Measurements from ENCODE around the gene MUL1.

MUL1 gene

DNA sequence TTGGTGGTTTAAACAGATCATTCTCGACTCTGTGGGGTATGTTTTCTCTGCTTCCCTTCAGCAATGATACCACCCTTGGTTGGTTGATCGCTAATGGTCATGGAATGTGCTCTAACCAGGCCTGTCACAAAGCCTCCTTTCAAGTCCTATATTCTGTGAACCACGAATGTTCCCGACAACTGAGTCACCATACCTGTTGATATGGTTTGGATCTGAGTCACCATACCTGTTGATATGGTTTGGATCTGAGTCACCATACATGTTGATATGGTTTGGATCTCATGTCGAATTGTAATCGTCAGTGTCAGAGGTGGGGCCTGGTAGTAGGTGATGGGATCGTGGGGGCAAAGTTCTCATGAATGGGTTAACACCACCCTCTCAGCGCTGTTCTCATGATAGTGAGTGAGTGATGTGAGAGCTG, 11.7 kb downstream of the MUL1 start:
- Histone ChIP-seq H3K27me3 (replicated peaks; ENCODE audit: control insufficient read depth, insufficient read depth, low read length, poor library complexity, severe bottlenecking) (no peaks in the 10 kb centered on the region), H3K36me3 (ENCODE audit: control insufficient read depth, insufficient read depth, low read length) (peaks cover 34% of the 10 kb centered on the region), H3K4me3 (ENCODE audit: insufficient read depth, low read depth, low read length, poor library complexity, severe bottlenecking) (no peak overlapping the region), H3K27ac (ENCODE audit: insufficient read depth, low read length, poor library complexity, severe bottlenecking) (no peak overlapping the region), H3K9me3 (ENCODE audit: control insufficient read depth, low read length) (no peaks in the 10 kb centered on the region), H3K4me1 (ENCODE audit: control insufficient read depth, insufficient read depth, low read length, poor library complexity, severe bottlenecking) (peaks cover 6% of the 10 kb centered on the region)
- no peak for DNase-seq

DNA sequence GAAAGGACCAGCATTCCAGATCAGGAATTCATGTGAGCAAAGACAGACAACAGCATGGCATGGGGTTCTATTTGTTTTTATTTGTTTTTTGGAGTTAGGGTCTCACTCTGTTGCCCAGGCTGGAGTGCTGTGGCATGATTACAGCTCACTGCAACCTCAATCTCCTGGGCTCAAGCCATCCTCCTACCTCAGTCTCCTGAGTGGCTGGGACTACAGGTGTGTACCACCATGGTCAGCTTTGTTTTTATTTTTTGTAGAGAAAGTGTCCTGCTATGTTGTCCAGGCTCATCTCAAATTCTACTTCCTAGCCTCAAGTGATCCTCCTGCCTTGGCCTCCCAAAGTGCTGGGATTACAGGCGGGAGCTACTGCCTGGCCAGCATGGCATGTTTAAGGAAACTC, 12.3 kb downstream of the MUL1 start:
- Histone ChIP-seq H3K27me3 (replicated peaks; ENCODE audit: control insufficient read depth, insufficient read depth, low read length, poor library complexity, severe bottlenecking) (no peaks in the 10 kb centered on the region), H3K9me3 (ENCODE audit: control insufficient read depth, low read length) (no peaks in the 10 kb centered on the region), H3K27ac (ENCODE audit: insufficient read depth, low read length, poor library complexity, severe bottlenecking) (no peak overlapping the region), H3K4me3 (ENCODE audit: insufficient read depth, low read depth, low read length, poor library complexity, severe bottlenecking) (no peak overlapping the region), H3K36me3 (ENCODE audit: control insufficient read depth, insufficient read depth, low read length) (peaks cover 28% of the 10 kb centered on the region), H3K4me1 (ENCODE audit: control insufficient read depth, insufficient read depth, low read length, poor library complexity, severe bottlenecking) (peaks cover 6% of the 10 kb centered on the region)
- no peak for DNase-seq

DNA sequence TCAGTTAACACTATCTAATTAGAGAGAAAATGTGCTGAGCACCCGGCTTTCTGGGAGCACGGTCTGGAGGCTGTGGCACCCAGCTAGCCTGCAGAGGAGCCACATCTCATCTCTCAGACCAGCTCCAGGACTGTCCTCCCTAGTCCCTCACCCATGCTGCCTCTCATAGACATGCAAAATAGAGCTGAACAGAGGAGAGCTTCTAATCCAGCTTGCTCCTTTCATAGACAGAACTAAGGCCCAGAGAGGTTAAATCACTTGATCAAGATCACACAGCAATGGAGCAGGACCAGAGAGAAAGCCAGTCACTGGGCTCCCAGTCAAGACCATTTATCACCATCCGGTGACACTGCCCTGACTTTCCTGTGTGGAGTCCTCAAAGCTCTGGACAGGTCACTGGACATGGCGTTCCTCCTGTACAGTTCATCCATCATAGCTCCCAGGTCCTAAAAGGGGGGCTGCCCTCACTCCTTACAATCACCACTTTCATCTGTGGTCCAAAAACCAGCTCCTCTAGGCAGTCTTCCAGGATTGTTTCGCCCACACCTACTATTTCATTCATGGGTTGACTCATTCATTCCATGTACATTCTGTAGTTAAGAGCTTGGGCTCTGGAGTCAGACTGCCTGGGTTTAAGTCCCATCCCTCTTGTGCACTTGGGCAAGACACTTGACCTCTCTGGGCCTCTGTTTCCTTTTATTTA, 13.2 kb downstream of the MUL1 start:
- no peak for DNase-seq
- no peak overlapping the region for H3K27ac ChIP-seq (ENCODE audit: insufficient read depth, low read length, poor library complexity, severe bottlenecking)

DNA sequence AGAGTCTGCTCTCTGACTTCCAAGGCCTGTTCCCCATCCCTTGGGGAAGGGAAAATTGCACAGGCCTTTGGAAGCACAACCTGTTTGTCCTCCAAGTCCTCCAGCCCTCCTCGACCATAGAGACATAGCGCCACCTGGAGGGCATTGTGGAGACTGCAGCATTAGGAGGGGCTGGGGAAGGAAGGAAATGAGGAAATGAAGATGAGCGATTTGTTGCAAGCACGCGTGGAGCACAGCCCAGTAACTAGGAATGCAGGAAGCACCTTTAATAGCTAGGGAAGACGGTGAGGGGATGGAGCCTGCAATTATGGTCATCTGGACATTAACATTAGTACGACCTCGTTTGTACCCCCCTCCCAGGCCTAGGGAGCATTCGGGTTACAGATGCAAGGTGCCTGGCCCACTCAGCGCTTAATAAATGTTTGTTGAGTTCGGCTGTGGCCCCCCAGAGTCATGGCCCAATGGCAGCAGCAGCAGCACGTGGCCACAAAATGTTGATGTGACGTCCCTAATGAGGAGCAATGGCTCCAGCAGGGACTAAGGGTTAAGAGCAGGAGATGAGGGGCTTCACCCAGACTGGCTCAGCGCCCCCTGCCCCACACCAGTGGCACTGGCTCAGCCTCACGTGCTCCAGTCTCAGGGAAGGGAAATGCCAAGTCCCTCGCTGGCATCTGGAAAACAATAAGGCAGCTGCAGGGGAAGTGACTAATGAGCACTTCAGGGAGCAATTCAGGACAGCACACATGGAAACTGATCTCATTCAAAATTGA, 13.9 kb downstream of the MUL1 start:
- Histone ChIP-seq H3K4me3 (ENCODE audit: insufficient read depth, low read depth, low read length, poor library complexity, severe bottlenecking) (no peak overlapping the region), H3K9me3 (ENCODE audit: control insufficient read depth, low read length) (no peaks in the 10 kb centered on the region), H3K36me3 (ENCODE audit: control insufficient read depth, insufficient read depth, low read length) (peaks cover 11% of the 10 kb centered on the region), H3K4me1 (ENCODE audit: control insufficient read depth, insufficient read depth, low read length, poor library complexity, severe bottlenecking) (peaks cover 6% of the 10 kb centered on the region), H3K27ac (ENCODE audit: insufficient read depth, low read length, poor library complexity, severe bottlenecking) (no peak overlapping the region), H3K27me3 (replicated peaks; ENCODE audit: control insufficient read depth, insufficient read depth, low read length, poor library complexity, severe bottlenecking) (no peaks in the 10 kb centered on the region)
- peak; percentile 61 to 72 (median 61) for DNase-seq

More for the DNA sequence above, 13.2 kb downstream of the MUL1 start:
- Histone ChIP-seq H3K4me3 (ENCODE audit: insufficient read depth, low read depth, low read length, poor library complexity, severe bottlenecking) (no peak overlapping the region), H3K27me3 (replicated peaks; ENCODE audit: control insufficient read depth, insufficient read depth, low read length, poor library complexity, severe bottlenecking) (no peaks in the 10 kb centered on the region), H3K9me3 (ENCODE audit: control insufficient read depth, low read length) (no peaks in the 10 kb centered on the region), H3K4me1 (ENCODE audit: control insufficient read depth, insufficient read depth, low read length, poor library complexity, severe bottlenecking) (peaks cover 6% of the 10 kb centered on the region), H3K36me3 (ENCODE audit: control insufficient read depth, insufficient read depth, low read length) (peaks cover 19% of the 10 kb centered on the region)

DNA sequence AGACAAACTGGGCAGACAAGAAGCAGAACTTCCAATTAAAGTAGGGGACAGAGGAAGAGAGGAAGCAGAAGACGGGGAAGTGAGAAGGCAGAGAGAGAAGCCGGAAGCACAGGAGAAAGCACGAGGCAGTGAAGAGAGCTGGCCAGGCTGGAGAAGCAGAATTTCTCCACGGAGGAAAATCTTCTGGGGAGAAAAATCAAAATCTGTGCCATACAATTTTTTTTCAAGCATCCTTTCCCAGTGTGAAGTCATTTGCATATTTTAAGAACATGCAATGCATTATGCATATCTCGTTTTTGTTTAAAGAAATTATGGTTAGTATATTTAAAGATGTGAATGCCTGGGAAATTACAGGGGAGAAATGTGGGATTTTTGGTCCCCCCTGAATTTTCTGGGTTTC, 14.6 kb downstream of the MUL1 start:
- no peaks in the 10 kb centered on the region for H3K9me3 ChIP-seq (ENCODE audit: control insufficient read depth, low read length)

DNA sequence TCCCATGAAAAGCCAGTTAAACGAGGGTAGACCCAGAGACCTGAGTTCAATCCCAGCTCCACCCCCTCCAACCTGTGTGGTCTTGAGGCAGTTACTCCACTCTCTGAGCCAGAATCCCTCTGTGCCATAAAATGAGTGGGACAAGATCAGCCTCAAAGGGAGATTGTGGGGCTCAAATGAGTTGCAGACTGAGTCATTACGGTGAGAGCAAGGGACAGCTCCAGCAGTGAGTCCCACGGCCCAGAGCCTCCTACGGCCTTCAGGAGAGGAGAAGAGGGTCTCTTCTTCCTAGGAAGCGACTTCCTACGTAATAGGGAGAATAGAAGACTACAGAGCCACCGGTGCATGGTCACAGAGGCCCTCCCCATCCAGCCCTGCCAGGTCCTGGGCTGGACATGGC, 15.2 kb downstream of the MUL1 start:
- H3K4me3 ChIP-seq (ENCODE audit: insufficient read depth, low read depth, low read length, poor library complexity, severe bottlenecking): no peak overlapping the region
- H3K4me1 ChIP-seq (ENCODE audit: control insufficient read depth, insufficient read depth, low read length, poor library complexity, severe bottlenecking): peaks cover 6% of the 10 kb centered on the region
- H3K9me3 ChIP-seq (ENCODE audit: control insufficient read depth, low read length): no peaks in the 10 kb centered on the region
- H3K27me3 ChIP-seq (replicated peaks; ENCODE audit: control insufficient read depth, insufficient read depth, low read length, poor library complexity, severe bottlenecking): no peaks in the 10 kb centered on the region
- H3K36me3 ChIP-seq (ENCODE audit: control insufficient read depth, insufficient read depth, low read length): no peaks in the 10 kb centered on the region
- H3K27ac ChIP-seq (ENCODE audit: insufficient read depth, low read length, poor library complexity, severe bottlenecking): no peak overlapping the region
- no peak for DNase-seq

More for the DNA sequence above, 14.6 kb downstream of the MUL1 start:
- H3K4me3 ChIP-seq (ENCODE audit: insufficient read depth, low read depth, low read length, poor library complexity, severe bottlenecking): no peak overlapping the region
- H3K27ac ChIP-seq (ENCODE audit: insufficient read depth, low read length, poor library complexity, severe bottlenecking): no peak overlapping the region
- DNase-seq: no peak
- H3K27me3 ChIP-seq (replicated peaks; ENCODE audit: control insufficient read depth, insufficient read depth, low read length, poor library complexity, severe bottlenecking): no peaks in the 10 kb centered on the region
- peaks cover 4% of the 10 kb centered on the region for H3K36me3 ChIP-seq (ENCODE audit: control insufficient read depth, insufficient read depth, low read length)
- H3K4me1 ChIP-seq (ENCODE audit: control insufficient read depth, insufficient read depth, low read length, poor library complexity, severe bottlenecking): peaks cover 6% of the 10 kb centered on the region

DNA sequence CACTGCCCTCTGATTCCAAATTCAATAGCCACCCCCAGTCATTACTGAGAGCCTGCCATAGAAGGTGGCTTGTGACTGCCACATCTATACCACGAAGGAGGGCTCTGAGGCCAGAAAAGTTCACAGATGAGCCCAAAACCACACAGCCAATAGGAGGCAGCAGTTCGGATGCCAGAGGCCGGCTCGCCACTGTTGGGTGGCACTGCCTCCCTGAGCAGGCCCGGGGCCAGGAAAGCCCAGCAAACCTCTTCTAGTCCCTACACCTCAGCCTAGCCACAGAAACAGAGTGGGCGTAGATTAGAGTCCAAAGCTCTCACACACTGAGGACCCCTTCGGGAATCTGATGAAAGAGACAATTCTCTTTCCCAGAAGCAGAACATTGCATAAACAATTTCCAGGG, 16.1 kb downstream of the MUL1 start:
- H3K4me1 ChIP-seq (ENCODE audit: control insufficient read depth, insufficient read depth, low read length, poor library complexity, severe bottlenecking): peaks cover 8% of the 10 kb centered on the region
- DNase-seq: no peak
- no peaks in the 10 kb centered on the region for H3K27me3 ChIP-seq (replicated peaks; ENCODE audit: control insufficient read depth, insufficient read depth, low read length, poor library complexity, severe bottlenecking)
- no peaks in the 10 kb centered on the region for H3K9me3 ChIP-seq (ENCODE audit: control insufficient read depth, low read length)
- H3K36me3 ChIP-seq (ENCODE audit: control insufficient read depth, insufficient read depth, low read length): no peaks in the 10 kb centered on the region
- H3K4me3 ChIP-seq (ENCODE audit: insufficient read depth, low read depth, low read length, poor library complexity, severe bottlenecking): no peak overlapping the region
- H3K27ac ChIP-seq (ENCODE audit: insufficient read depth, low read length, poor library complexity, severe bottlenecking): no peak overlapping the region

DNA sequence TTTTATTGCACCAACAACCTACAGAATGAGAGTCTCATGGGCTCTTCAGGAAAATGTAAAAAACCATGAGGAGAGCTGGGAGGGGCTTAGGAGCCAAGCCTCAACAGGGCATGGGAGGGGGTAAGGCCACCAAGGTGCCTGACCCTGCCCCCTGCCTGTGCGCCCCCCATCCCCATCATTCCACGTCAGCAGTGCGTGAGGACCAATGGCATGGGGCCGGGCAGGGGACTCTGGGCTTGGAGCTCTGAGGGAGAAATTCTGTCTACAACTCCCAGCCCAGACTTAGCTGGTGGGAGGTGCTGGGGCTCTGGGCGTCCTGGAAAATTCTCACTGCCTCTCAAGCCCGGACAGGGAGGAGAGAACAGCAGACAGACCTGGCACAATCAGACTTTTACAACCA, 16.8 kb downstream of the MUL1 start:
- DNase-seq: no peak
- H3K27me3 ChIP-seq (replicated peaks; ENCODE audit: control insufficient read depth, insufficient read depth, low read length, poor library complexity, severe bottlenecking): no peaks in the 10 kb centered on the region
- H3K4me1 ChIP-seq (ENCODE audit: control insufficient read depth, insufficient read depth, low read length, poor library complexity, severe bottlenecking): peaks cover 11% of the 10 kb centered on the region
- H3K27ac ChIP-seq (ENCODE audit: insufficient read depth, low read length, poor library complexity, severe bottlenecking): no peak overlapping the region
- H3K9me3 ChIP-seq (ENCODE audit: control insufficient read depth, low read length): no peaks in the 10 kb centered on the region
- H3K4me3 ChIP-seq (ENCODE audit: insufficient read depth, low read depth, low read length, poor library complexity, severe bottlenecking): no peak overlapping the region
- H3K36me3 ChIP-seq (ENCODE audit: control insufficient read depth, insufficient read depth, low read length): no peaks in the 10 kb centered on the region

DNA sequence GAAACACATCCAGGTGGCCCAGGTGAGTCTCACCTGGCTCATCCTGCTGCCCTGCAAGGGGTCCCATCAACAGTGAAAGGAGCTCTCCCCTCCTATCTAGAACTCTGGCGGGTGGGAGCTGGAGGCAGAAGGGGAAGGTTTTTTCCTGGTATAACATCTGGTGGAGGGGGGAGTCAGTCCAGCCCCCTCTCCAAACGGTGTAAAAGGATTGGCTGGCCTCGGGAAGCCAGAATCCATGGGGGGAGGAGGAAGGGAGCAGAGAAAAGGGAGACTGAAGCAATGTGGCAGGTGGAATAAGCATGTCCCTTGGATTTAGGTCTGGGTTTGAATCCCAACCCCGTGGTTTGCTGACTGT, 20.7 kb downstream of the MUL1 start:
- Histone ChIP-seq H3K4me1 (ENCODE audit: control insufficient read depth, insufficient read depth, low read length, poor library complexity, severe bottlenecking) (peaks cover 23% of the 10 kb centered on the region), H3K4me3 (ENCODE audit: insufficient read depth, low read depth, low read length, poor library complexity, severe bottlenecking) (no peak overlapping the region), H3K36me3 (ENCODE audit: control insufficient read depth, insufficient read depth, low read length) (no peaks in the 10 kb centered on the region), H3K9me3 (ENCODE audit: control insufficient read depth, low read length) (no peaks in the 10 kb centered on the region), H3K27me3 (replicated peaks; ENCODE audit: control insufficient read depth, insufficient read depth, low read length, poor library complexity, severe bottlenecking) (peaks cover 19% of the 10 kb centered on the region), H3K27ac (ENCODE audit: insufficient read depth, low read length, poor library complexity, severe bottlenecking) (no peak overlapping the region)
- DNase-seq: no peak

DNA sequence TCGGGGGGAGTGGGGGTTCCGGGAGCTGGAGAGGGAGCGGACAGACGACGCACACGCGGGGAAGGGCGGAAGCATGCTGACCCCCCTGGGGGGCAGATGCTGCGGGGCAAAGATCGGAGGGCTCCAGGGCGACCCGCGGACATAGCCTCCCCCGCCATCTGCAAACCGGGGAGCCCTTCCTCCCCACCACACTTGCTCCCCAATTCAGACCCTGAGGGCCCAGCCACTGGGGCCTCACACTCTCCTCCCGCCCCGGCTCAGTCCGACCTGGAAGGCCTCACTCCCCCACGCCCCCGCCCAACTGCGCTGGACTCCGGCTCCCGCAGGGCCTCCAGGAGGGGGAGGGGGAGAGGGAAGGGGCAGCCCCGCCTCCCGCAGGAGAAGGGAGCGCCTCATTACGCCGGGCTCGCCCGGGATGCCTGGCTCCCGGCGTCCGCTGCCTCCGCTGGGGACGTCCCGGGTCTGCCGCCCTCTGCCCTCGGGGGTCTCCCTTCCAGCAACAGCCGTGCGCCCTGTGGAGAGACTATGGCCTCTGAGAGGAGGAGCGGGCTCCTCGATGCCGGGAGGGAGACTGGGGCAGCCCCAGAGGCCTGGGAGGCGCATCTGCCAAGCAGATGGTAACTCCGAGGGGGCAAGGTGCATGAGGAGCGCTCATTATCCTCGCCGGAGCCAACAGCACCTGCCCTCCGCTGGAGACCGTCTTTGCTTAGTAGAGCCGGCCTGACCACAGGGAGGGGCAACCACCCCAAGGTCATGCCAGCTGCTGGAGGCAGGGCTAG, 21.3 kb downstream of the MUL1 start:
- DNase-seq: no peak

More for the DNA sequence above, 21.3 kb downstream of the MUL1 start:
- H3K27ac ChIP-seq (ENCODE audit: insufficient read depth, low read length, poor library complexity, severe bottlenecking): no peak overlapping the region
- peaks cover 19% of the 10 kb centered on the region for H3K27me3 ChIP-seq (replicated peaks; ENCODE audit: control insufficient read depth, insufficient read depth, low read length, poor library complexity, severe bottlenecking)
- no peaks in the 10 kb centered on the region for H3K36me3 ChIP-seq (ENCODE audit: control insufficient read depth, insufficient read depth, low read length)
- H3K4me1 ChIP-seq (ENCODE audit: control insufficient read depth, insufficient read depth, low read length, poor library complexity, severe bottlenecking): peaks cover 23% of the 10 kb centered on the region
- no peaks in the 10 kb centered on the region for H3K9me3 ChIP-seq (ENCODE audit: control insufficient read depth, low read length)
- peak overlapping the region; percentile 67 for H3K4me3 ChIP-seq (ENCODE audit: insufficient read depth, low read depth, low read length, poor library complexity, severe bottlenecking)
